ENCODE measurements around the gene VRTN.

GRCh38 chr14:74360163-74360562 is 11.9 kb downstream of the VRTN start:
- TF ChIP-seq CTCF (IDR thresholded peaks at IDR 0.05) (no peak), POLR2A (IDR thresholded peaks at IDR 0.05) (no peak)

All from prostate gland (tissue), 2 donors.